ENCODE results near the gene ARRB2.
"Not testable (repeated sequence)": the region's sequence is repeated elsewhere in the genome, so short reads cannot be mapped to it uniquely, and the experiment has no call there.

ARRB2 gene

GRCh38 chr17:4703330-4703691 is 7.1 kb upstream of the ARRB2 start:
- no peak for DNase-seq

- not testable (repeated sequence) for DNase-seq
Measured at GRCh38 chr17:4704574-4704907, 5.9 kb upstream of the ARRB2 start.

- DNase-seq = no peak
Measured at GRCh38 chr17:4704991-4705390, 5.4 kb upstream of the ARRB2 start.

GRCh38 chr17:4706121-4706520 is 4.3 kb upstream of the ARRB2 start:
- no peak for DNase-seq

- peak; percentile 69 to 77 for DNase-seq
Measured at GRCh38 chr17:4708436-4708835, 2.0 kb upstream of the ARRB2 start.

GRCh38 chr17:4710693-4711634 is 532 bp downstream of the ARRB2 start:
- peak; percentile 51 to 63 for DNase-seq

- peak in 1 of 2 donors; percentile 62 for DNase-seq
Measured at GRCh38 chr17:4711661-4712181, 1.3 kb downstream of the ARRB2 start.

- no peak for DNase-seq
Measured at GRCh38 chr17:4712526-4712925, 2.1 kb downstream of the ARRB2 start.

GRCh38 chr17:4714340-4715062 is 4.1 kb downstream of the ARRB2 start:
- DNase-seq = not testable (repeated sequence)

GRCh38 chr17:4715063-4715744 is 4.8 kb downstream of the ARRB2 start:
- peak; percentile 56 to 67 for DNase-seq

GRCh38 chr17:4716081-4716480 is 5.6 kb downstream of the ARRB2 start:
- no peak for DNase-seq

GRCh38 chr17:4717791-4718190 is 7.4 kb downstream of the ARRB2 start:
- DNase-seq = no peak

GRCh38 chr17:4718276-4718675 is 7.8 kb downstream of the ARRB2 start:
- no peak for DNase-seq

- DNase-seq = no peak
Measured at GRCh38 chr17:4719146-4719545, 8.7 kb downstream of the ARRB2 start.

- no peak for DNase-seq
Measured at GRCh38 chr17:4719684-4720221, 9.3 kb downstream of the ARRB2 start.

GRCh38 chr17:4720787-4721186 is 10.4 kb downstream of the ARRB2 start:
- DNase-seq = no peak

- DNase-seq = peak; percentile 24 to 42
Measured at GRCh38 chr17:4721203-4722135, 11.0 kb downstream of the ARRB2 start.

- DNase-seq = no peak
Measured at GRCh38 chr17:4722678-4723240, 12.3 kb downstream of the ARRB2 start.

- DNase-seq = no peak
Measured at GRCh38 chr17:4724650-4725049, 14.2 kb downstream of the ARRB2 start.

GRCh38 chr17:4725646-4726310 is 15.3 kb downstream of the ARRB2 start:
- peak in 1 of 2 donors; percentile 53 for DNase-seq

- peak in 1 of 2 donors; percentile 37 for DNase-seq
Measured at GRCh38 chr17:4728124-4728523, 17.7 kb downstream of the ARRB2 start.
